Measurements from ENCODE around the gene TAF4.

TAF4 gene

DNA sequence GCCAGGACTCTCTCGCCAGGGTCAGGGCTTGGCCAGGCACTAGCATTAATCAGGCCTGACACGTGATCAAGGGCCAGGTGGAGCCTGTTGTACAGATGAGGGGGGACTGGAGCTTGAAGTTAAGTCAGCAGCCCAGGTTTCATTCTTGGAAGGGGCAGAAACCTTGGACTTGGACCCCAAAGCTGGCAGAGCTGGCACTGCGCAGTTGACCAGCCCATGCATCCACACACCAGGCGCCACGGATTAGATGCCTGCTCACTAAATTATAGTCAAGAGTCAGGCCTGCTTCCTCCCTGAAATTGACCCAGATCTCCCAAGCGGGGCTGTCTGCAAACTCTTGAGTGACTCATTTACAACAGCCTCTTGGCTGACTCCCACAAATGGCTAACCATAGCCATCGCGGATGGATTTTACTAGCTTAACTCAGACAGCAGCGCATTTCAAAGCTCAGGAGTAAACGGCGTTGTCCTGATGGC is 4.1 kb upstream of the TAF4 start:
- H3K27ac Mint-ChIP-seq (ENCODE audit: low read depth) = no peak overlapping the region
- peaks cover 8% of the 10 kb centered on the region for H3K9me3 Mint-ChIP-seq
- H3K27me3 Mint-ChIP-seq = peaks cover 11% of the 10 kb centered on the region
- peaks cover 18% of the 10 kb centered on the region for H3K4me1 Mint-ChIP-seq
- H3K36me3 Mint-ChIP-seq (ENCODE audit: insufficient read depth) = peaks cover 17% of the 10 kb centered on the region
- H3K4me3 Mint-ChIP-seq = no peak overlapping the region
- ATAC-seq (replicated peaks; ENCODE audit: extremely low read depth, poor library complexity, severe bottlenecking) (no peak), DNase-seq (ENCODE audit: low spot score in 2 of 2) (no peak)

DNA sequence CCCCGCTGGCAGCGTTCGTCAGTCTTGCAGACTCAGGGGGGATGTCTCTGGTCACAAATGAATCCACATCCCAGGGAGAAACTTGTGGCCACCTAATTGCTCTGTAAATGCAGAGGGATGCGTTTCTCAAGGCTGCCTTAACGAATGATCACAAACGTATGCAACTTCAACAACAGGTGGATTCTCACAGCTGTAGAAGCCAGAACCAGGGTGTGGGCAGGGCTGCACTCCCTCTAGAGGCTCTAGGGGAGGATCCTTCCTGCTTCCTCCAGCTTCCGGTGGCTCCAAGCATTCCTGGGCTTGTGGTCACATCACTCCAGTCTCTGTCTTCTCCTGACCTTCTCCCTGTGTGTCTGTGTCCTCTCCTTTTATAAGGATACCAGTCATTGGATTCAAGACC is 3.3 kb upstream of the TAF4 start:
- Mint-ChIP-seq H3K9me3 (peaks cover 8% of the 10 kb centered on the region), H3K27me3 (peaks cover 11% of the 10 kb centered on the region), H3K4me3 (no peak overlapping the region), H3K4me1 (peaks cover 18% of the 10 kb centered on the region), H3K36me3 (ENCODE audit: insufficient read depth) (peaks cover 18% of the 10 kb centered on the region), H3K27ac (ENCODE audit: low read depth) (no peak overlapping the region)
- no peak for ATAC-seq (replicated peaks; ENCODE audit: extremely low read depth, poor library complexity, severe bottlenecking)
- DNase-seq (ENCODE audit: low spot score in 2 of 2) = no peak

DNA sequence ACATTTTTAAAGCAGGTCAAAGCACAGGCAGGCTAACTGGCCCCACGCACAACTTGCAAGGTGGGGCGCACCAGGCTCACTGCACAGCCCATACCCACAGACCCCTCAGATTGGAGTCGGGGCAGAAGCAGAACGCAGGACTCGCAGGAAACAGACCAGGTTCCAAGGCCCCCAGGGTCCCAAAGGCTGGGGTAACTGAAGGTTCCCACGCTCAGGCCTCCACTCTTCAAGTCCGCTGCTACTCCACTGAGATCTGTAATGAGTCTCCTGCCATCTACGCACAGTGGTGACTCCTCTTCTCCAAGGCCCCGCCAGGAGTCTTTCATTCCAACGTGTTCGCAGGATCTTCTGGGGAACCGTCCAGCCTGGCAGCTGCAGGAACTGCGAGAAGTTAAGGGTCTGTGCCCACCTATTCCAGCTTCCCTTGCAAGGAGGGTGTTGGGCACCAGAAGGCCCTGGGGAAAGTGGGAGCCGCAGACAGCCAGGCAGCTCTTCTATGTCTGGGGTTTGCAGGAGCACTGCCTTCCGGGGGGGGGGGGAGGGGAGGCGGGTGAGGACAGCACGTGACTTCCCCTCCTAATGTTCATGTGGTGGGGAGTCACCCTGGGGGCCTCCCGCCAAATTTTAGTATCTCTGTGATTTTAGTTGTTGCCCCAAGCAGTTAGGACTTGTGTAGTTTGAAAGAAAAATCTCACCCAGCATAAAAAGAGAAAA is 2.0 kb upstream of the TAF4 start:
- no peaks in the 10 kb centered on the region for H3K9me3 Mint-ChIP-seq
- DNase-seq (ENCODE audit: low spot score in 2 of 2) (no peak), ATAC-seq (replicated peaks; ENCODE audit: extremely low read depth, poor library complexity, severe bottlenecking) (no peak)
- H3K4me3 Mint-ChIP-seq = peak overlapping the region; percentile 82
- peak overlapping the region; percentile 96 for H3K27ac Mint-ChIP-seq (ENCODE audit: low read depth)
- peaks cover 11% of the 10 kb centered on the region for H3K27me3 Mint-ChIP-seq
- peaks cover 22% of the 10 kb centered on the region for H3K36me3 Mint-ChIP-seq (ENCODE audit: insufficient read depth)
- peaks cover 30% of the 10 kb centered on the region for H3K4me1 Mint-ChIP-seq

GRCh38 chr20:62066983-62067433 is 1.3 kb upstream of the TAF4 start:
- DNase-seq (ENCODE audit: low spot score in 2 of 2) (no peak), ATAC-seq (replicated peaks; ENCODE audit: extremely low read depth, poor library complexity, severe bottlenecking) (no peak)
- Mint-ChIP-seq H3K4me1 (peaks cover 37% of the 10 kb centered on the region), H3K36me3 (ENCODE audit: insufficient read depth) (peaks cover 23% of the 10 kb centered on the region), H3K4me3 (peak overlapping the region; percentile 82), H3K27ac (ENCODE audit: low read depth) (peak overlapping the region; percentile 96), H3K9me3 (no peaks in the 10 kb centered on the region), H3K27me3 (peaks cover 11% of the 10 kb centered on the region)

- peaks cover 11% of the 10 kb centered on the region for H3K27me3 Mint-ChIP-seq
- H3K36me3 Mint-ChIP-seq (ENCODE audit: insufficient read depth) = peaks cover 23% of the 10 kb centered on the region
- ATAC-seq (replicated peaks; ENCODE audit: extremely low read depth, poor library complexity, severe bottlenecking) (peak; percentile 52), DNase-seq (ENCODE audit: low spot score in 2 of 2) (peak; percentile 22 to 29)
- no peaks in the 10 kb centered on the region for H3K9me3 Mint-ChIP-seq
- H3K4me1 Mint-ChIP-seq = peaks cover 43% of the 10 kb centered on the region
- peak overlapping the region; percentile 82 for H3K4me3 Mint-ChIP-seq
- H3K27ac Mint-ChIP-seq (ENCODE audit: low read depth) = peak overlapping the region; percentile 96
Measured at GRCh38 chr20:62066339-62066982, 780 bp upstream of the TAF4 start.

- H3K4me1 Mint-ChIP-seq = peaks cover 57% of the 10 kb centered on the region
- H3K27me3 Mint-ChIP-seq = peaks cover 1% of the 10 kb centered on the region
- ATAC-seq (replicated peaks; ENCODE audit: extremely low read depth, poor library complexity, severe bottlenecking) (peak; percentile 7), DNase-seq (ENCODE audit: low spot score in 2 of 2) (no peak)
- peaks cover 23% of the 10 kb centered on the region for H3K36me3 Mint-ChIP-seq (ENCODE audit: insufficient read depth)
- peak overlapping the region; percentile 79 for H3K4me3 Mint-ChIP-seq
- no peaks in the 10 kb centered on the region for H3K9me3 Mint-ChIP-seq
- H3K27ac Mint-ChIP-seq (ENCODE audit: low read depth) = peak overlapping the region; percentile 70
Measured at GRCh38 chr20:62064770-62065673, 659 bp downstream of the TAF4 start.

GRCh38 chr20:62063981-62064769 is 1.5 kb downstream of the TAF4 start:
- peaks cover 66% of the 10 kb centered on the region for H3K4me1 Mint-ChIP-seq
- H3K4me3 Mint-ChIP-seq = peak overlapping the region; percentile 71
- DNase-seq (ENCODE audit: low spot score in 2 of 2) (no peak), ATAC-seq (replicated peaks; ENCODE audit: extremely low read depth, poor library complexity, severe bottlenecking) (no peak)
- H3K36me3 Mint-ChIP-seq (ENCODE audit: insufficient read depth) = peaks cover 23% of the 10 kb centered on the region
- H3K27ac Mint-ChIP-seq (ENCODE audit: low read depth) = peak overlapping the region; percentile 78
- H3K9me3 Mint-ChIP-seq = no peaks in the 10 kb centered on the region
- H3K27me3 Mint-ChIP-seq = no peaks in the 10 kb centered on the region

GRCh38 chr20:62063315-62063980 is 2.2 kb downstream of the TAF4 start:
- DNase-seq (ENCODE audit: low spot score in 2 of 2) = no peak
- H3K27ac Mint-ChIP-seq (ENCODE audit: low read depth) = peak overlapping the region; percentile 78
- no peaks in the 10 kb centered on the region for H3K27me3 Mint-ChIP-seq
- H3K36me3 Mint-ChIP-seq (ENCODE audit: insufficient read depth) = peaks cover 23% of the 10 kb centered on the region
- H3K4me1 Mint-ChIP-seq = peaks cover 69% of the 10 kb centered on the region
- H3K9me3 Mint-ChIP-seq = no peaks in the 10 kb centered on the region
- peak overlapping the region; percentile 71 for H3K4me3 Mint-ChIP-seq
- ATAC-seq (replicated peaks; ENCODE audit: extremely low read depth, poor library complexity, severe bottlenecking) = no peak

GRCh38 chr20:62062661-62063314 is 2.9 kb downstream of the TAF4 start:
- H3K27me3 Mint-ChIP-seq = no peaks in the 10 kb centered on the region
- peak overlapping the region; percentile 7 for H3K27ac Mint-ChIP-seq (ENCODE audit: low read depth)
- H3K4me1 Mint-ChIP-seq = peaks cover 65% of the 10 kb centered on the region
- peaks cover 21% of the 10 kb centered on the region for H3K36me3 Mint-ChIP-seq (ENCODE audit: insufficient read depth)
- no peaks in the 10 kb centered on the region for H3K9me3 Mint-ChIP-seq
- ATAC-seq (replicated peaks; ENCODE audit: extremely low read depth, poor library complexity, severe bottlenecking) (no peak), DNase-seq (ENCODE audit: low spot score in 2 of 2) (no peak)
- H3K4me3 Mint-ChIP-seq = peak overlapping the region; percentile 71

GRCh38 chr20:62061851-62062423 is 3.7 kb downstream of the TAF4 start:
- ATAC-seq (replicated peaks; ENCODE audit: extremely low read depth, poor library complexity, severe bottlenecking) = no peak
- no peaks in the 10 kb centered on the region for H3K27me3 Mint-ChIP-seq
- DNase-seq (ENCODE audit: low spot score in 2 of 2) = no peak
- no peak overlapping the region for H3K4me3 Mint-ChIP-seq
- no peaks in the 10 kb centered on the region for H3K9me3 Mint-ChIP-seq
- peaks cover 61% of the 10 kb centered on the region for H3K4me1 Mint-ChIP-seq
- H3K27ac Mint-ChIP-seq (ENCODE audit: low read depth) = peak overlapping the region; percentile 7
- peaks cover 17% of the 10 kb centered on the region for H3K36me3 Mint-ChIP-seq (ENCODE audit: insufficient read depth)

Data from central memory CD8-positive, alpha-beta T cell (primary cell).